Mucosa of gallbladder (tissue), 1 donor: ENCODE results near the gene PGF. TPM values are rescaled to one million over a fixed set of nuclear protein-coding genes. Genes with fewer than 3 reads are reported as not detected.
"Not testable (repeated sequence)": the region's sequence is repeated elsewhere in the genome, so short reads cannot be mapped to it uniquely, and the experiment has no call there.

Experiments used
- DNase-seq: peaks from one replicate; pipeline ENCODE4 v3.0.0-alpha.2; 2020; ENCODE audit warnings: low spot score
- total RNA-seq: library from RNA; stranded (reverse); gene quantifications from one replicate; pipeline ENCODE4 v1.2.1, GENCODE V29; 2021
- donor health status: DM: no; HTN: no; CAD: no.

PGF gene
- total RNA-seq, 1 donor from 2014 or later: 4.6 TPM

GRCh38 chr14:74942181-74942580 is 13.2 kb downstream of the PGF start:
- no peak for DNase-seq

- DNase-seq: peak; percentile 49
Measured at GRCh38 chr14:74941676-74942097, 13.7 kb downstream of the PGF start.

GRCh38 chr14:74940956-74941565 is 14.3 kb downstream of the PGF start:
- no peak for DNase-seq

GRCh38 chr14:74938531-74939495 is 16.6 kb downstream of the PGF start:
- no peak for DNase-seq

- no peak for DNase-seq
Measured at GRCh38 chr14:74937171-74937570, 18.2 kb downstream of the PGF start.

- no peak for DNase-seq
Measured at GRCh38 chr14:74936731-74937130, 18.7 kb downstream of the PGF start.

GRCh38 chr14:74936151-74936550 is 19.2 kb downstream of the PGF start:
- DNase-seq: no peak

GRCh38 chr14:74935360-74935680 is 20.1 kb downstream of the PGF start:
- no peak for DNase-seq

GRCh38 chr14:74934476-74935359 is 20.7 kb downstream of the PGF start:
- DNase-seq: no peak

GRCh38 chr14:74934041-74934440 is 21.4 kb downstream of the PGF start:
- DNase-seq: no peak

- DNase-seq: not testable (repeated sequence)
Measured at GRCh38 chr14:74932936-74933335, 22.5 kb downstream of the PGF start.

GRCh38 chr14:74932401-74932901 is 22.9 kb downstream of the PGF start:
- DNase-seq: no peak

- not testable (repeated sequence) for DNase-seq
Measured at GRCh38 chr14:74931744-74932143, 23.7 kb downstream of the PGF start.

- no peak for DNase-seq
Measured at GRCh38 chr14:74929242-74929641, 26.2 kb downstream of the PGF start.

GRCh38 chr14:74927225-74927624 is 28.2 kb downstream of the PGF start:
- no peak for DNase-seq

GRCh38 chr14:74924061-74924460 is 31.3 kb downstream of the PGF start:
- no peak for DNase-seq

GRCh38 chr14:74922752-74923401 is 32.5 kb downstream of the PGF start, which contains the start of gene RPS6KL1:
TSS of gene RPS6KL1 (minus strand) at chr14:74923260. CDS start at chr14:74921541, 1,719 bp downstream.
- peak; percentile 82 for DNase-seq

GRCh38 chr14:74921987-74922751 is 33.2 kb downstream of the PGF start:
- no peak for DNase-seq

GRCh38 chr14:74921053-74921620 is 34.3 kb downstream of the PGF start:
- DNase-seq: no peak

- DNase-seq: no peak
Measured at GRCh38 chr14:74920281-74920680, 35.1 kb downstream of the PGF start.
